CD4-positive, alpha-beta T cell treated with Interleukin-6 at 100 ng/mL for 8 hours (primary cell): ENCODE results near the gene SPATA46.
"Not testable (repeated sequence)": the region's sequence is repeated elsewhere in the genome, so short reads cannot be mapped to it uniquely, and the experiment has no call there.

Source experiments
- DNase-seq: peaks from one replicate; pipeline ENCODE4 v3.0.0-alpha.2; 2020; ENCODE audit warnings: mixed read lengths, low spot score

Gene SPATA46, protein sequence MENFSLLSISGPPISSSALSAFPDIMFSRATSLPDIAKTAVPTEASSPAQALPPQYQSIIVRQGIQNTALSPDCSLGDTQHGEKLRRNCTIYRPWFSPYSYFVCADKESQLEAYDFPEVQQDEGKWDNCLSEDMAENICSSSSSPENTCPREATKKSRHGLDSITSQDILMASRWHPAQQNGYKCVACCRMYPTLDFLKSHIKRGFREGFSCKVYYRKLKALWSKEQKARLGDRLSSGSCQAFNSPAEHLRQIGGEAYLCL

DNA sequence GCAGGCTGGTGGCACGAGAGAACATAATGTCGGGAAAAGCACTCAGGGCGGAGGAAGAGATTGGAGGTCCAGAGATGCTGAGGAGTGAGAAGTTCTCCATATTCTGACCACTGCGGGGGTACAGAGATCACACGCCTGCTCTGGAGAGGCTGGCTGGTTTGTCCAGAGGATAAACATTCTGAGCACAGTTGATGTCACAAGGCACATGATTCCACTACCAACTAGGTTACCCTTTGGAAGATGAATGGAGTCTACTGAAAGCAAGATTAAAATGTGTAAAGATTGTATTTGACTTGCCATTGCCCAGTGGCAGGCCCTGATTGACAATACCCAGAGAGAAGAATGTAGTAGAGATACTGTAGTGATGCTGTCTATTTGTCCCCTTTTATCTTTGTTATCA is at the start of gene SPATA46:
Gene SPATA46, minus strand, starts transcription at position 164 of the 400 bp plus-strand sequence. Its CDS starts 64 bp downstream, at position 100.
- DNase-seq, result no peak

DNA sequence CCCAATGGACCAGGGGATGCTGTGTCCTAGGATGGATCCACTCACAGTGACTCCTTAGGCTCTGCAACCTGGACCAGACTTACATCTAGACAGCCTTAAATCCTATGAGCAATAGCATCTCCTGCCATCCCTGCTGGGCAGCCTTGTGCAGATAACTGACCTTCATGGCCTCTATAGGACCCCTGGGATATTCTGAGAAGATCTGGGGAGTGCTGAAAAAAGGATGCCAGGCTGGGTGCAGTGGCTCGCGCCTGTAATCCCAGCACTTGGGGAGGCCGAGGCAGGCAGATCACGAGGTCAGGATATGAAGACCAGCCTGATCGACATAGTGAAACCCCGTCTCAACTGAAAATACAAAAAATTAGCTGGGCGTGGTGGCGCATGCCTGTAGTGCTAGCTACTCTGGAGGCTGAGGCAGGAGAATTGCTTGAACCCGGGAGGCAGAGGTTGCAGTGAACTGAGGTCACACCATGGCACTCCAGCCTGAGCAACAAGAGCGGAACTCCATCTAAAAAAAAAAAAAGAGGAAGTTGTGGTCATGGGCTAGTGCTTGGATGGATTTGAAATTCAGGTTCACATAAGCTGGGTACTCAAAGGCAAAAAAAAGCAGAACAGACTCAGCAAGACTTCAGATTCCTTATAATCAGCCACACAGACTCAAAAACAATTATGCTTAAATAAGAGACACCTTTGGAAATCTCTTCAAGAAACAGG is 46.2 kb upstream of the SPATA46 start:
- DNase-seq, result no peak

DNA sequence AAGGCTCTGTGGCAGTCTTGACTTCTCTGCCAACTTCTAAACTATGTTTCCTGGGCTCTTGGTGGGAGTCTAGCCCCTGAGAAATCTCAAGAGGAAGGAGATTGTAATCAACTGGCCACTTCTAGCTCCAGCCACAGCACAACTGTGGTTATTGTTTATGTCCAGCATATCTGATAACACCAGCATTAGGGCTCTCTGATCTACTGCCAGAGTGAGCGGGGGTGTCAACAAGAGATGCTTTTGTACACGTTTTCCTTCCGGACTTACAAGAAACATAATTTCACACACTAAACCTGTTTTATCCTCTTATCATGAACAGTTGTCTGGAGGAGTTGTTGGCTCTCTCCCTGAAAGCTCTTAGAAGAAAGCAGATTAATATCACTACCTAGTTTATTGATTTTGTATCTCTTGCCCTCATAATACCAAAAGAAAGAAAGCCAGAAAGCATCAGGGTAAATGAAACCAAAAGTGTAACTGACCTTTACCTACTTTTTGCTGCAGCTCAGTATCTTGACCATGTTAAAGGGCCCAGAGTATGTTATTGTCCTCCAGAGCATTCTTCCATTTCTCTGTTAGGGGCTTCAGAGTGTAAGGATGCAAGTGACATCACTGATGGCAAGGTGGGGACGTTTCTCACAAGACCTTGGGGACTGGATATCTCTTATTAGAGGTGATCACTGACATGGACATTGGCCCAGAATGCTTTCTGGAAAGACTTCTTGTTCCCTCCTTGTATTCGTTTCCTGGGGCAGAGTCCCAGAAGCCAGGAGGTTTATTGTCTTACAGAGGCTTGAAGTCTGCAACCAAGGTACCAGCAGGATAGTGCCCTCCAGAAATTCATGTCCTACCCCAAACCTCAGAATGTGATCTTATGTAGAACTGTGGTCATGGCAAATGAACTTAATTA is 44.9 kb upstream of the SPATA46 start:
- no peak for DNase-seq

DNA sequence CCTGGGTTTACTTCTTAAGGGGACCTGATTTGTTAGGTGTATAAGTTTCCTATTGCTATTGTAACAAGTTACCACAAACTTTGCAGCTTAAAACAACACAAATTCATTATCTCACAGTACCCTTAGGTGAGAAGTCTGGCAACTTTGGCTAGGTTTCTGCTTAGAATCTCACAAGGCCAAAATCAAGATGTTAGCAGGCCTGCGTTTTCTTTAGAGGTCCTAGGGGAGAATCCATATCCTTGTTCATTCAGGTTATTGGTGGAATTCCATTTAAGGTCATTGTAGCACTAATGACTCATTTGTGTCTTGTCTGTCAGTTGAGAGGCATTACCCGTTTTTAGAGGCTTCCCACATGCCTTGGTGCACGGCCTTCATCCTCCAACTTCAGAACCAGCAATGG is 43.5 kb upstream of the SPATA46 start:
- DNase-seq, result no peak

DNA sequence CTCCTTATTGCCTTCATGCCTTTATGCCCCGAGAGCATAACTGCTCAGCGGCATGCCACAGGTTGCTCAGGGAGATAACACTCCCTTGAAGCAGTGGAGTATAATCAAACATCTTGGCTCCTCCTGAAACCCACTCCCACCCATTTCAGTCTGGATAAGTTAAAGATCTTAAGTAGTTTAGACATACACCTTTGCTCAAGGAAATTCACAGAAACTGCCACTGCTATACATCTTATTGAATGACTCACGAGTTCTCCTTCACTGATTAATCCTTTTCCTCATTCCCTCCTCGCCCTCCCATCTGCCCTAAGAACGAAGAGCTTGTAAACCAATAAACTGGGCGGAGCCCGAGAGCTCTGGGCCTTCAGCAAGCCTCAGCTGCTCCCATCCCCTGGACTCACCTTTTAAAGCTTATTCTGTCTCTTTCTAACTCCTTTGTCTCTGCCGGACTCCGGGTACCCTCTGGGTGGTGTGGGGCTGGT is 42.8 kb upstream of the SPATA46 start:
- not testable (repeated sequence) for DNase-seq

DNA sequence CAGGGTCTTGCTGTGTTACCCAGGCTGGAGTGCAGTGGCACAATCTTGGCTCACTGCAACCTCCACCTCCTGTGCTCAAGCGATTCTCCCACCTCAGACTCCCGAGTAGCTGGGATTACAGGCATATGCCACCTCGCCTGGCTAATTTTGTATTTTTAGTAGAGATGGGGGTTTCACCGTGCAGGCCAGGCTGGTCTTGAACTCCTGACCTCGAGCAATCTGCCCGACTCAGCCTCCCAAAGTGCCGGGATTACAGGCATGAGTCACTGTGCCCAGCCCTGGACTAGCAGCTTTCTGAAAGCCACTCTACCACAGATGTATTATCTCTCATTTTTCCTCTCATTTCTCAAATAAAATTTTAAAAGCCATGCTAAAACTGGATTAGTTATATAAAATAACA is 41.9 kb upstream of the SPATA46 start:
- DNase-seq, result not testable (repeated sequence)

DNA sequence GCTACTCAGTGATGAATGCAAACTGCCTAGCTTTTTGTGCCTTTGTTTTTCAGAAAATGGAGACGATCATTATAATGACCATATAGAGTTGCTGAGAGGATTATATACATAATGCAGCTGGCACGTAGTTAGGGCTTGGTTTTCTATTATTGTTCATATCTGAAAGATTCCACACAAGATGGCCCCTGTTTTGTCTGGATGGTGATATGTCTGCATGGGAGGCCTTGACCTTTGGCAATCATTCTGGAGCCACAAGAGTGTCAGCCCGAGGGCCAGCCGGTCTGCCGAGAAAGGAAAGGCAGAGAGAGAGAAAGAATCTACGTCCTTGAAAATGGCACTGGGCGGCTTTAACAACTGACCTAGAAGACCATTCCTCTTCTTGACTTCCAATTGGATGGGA is 41.0 kb upstream of the SPATA46 start:
- DNase-seq, result no peak

DNA sequence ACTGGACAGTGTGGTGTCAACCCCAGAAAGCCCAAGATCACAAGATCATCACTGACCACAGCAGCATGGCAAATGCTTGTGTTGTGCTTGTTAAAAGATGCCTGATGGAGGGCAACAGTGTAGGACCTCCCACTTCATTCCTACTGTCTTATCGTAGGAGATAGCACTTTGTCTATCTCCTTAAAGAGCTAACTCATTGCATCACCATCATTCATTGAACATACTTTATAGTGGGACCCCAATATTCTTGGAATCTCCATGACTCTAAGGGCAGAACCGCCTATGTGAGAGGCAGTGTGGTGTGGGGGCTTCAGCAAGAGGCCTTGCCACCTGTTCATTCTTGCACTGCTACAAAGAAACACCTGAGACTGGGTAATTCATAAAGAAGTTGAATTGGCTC is 40.3 kb upstream of the SPATA46 start:
- no peak for DNase-seq

DNA sequence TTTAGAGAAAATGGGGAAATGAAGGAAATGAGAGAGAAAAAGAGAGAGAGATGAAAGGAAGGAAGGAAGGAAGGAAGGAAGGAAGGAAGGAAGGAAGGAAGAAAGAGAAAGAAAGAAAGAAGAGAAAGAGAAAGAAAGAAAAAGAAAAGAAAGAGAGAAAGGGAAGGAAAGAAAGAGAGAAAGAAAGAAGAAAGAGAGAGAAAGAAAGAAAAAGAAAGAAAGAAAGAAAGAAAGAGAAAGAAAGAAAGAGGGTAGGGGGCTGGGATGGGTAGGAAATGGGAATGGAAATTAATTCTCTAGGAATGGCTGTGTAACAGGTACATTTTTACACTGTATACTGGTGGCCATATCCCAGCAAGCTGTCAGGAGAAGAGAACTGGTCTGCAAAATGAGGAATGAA is 39.6 kb upstream of the SPATA46 start:
- no peak for DNase-seq

DNA sequence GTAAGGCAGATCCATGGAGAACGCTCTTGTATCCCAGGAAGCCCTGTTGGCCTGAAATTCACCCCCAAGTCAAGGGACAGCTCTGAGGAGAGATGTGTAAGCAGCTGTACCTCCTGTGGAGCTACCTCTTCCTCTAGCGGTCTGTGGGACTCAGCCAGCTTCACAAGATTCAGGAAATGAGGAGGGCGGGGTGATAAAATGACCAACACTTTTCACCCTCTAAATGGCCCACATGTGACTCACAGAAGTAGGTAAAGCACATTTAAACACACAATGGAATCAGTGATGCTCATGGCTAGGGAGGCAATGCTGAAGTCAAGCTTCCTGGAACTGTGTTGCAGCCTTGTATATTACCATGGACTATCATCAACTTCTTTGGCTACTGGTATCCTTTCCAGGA is 35.3 kb upstream of the SPATA46 start, which contains the start of gene SH2D1B:
Gene SH2D1B, minus strand, starts transcription at position 135 of the 400 bp plus-strand sequence. Its CDS starts 120 bp downstream, at position 15.
- no peak for DNase-seq

DNA sequence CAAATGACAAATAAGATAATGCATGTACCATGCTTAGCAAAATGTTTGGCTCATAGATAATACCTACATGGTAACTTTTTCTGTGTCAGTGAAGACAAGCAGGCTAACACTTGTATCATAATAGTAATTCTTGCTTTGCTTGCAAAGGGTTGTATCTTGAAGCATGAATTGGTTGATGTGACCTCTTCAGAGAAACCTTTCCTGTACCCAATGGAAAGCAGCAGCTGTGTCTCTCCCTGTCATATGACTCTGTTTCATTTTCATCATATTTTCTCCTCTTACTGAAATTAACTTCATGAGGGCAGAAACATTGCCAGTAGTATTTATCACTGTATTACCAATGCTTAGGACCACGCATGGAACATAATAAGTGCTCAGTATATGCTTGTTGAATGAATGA is 30.9 kb upstream of the SPATA46 start:
- no peak for DNase-seq

DNA sequence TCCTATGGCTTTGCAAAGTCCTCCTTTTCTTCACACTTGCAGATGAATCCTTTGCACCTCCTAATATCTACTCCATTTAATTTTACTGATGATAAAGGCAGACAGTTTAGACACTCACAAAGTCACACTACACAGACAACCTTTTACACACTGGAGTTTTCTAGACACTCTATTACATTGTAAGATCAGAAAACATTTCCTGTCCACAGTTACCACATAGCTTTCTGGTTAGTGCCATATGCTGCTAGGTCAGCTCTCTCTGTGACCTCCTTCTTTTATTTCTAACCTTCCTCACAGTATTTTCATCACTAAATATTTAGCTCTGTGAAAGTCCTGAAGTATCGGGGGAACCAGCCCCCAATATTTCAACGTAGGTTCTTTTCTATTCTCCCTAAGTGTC is 30.2 kb upstream of the SPATA46 start:
- no peak for DNase-seq

DNA sequence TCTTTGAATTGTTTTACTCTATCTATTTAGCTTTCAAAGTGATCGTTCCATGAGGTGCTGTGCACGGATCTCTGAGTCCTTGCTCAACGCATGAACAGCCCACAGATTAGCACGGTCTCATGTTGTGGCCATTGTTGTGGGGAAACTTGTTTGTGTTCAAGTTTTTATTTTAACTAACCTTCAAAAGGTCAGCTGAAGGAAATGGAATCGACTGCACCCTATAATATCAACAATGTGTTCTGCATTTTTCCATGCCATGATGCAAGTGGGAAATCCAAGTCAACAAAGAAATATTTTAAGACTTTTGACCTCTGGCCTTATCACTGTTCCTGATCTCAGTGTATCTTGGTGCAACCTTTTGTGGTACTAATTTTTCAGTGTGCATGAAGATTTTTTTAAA is 29.1 kb upstream of the SPATA46 start:
- DNase-seq, result no peak

DNA sequence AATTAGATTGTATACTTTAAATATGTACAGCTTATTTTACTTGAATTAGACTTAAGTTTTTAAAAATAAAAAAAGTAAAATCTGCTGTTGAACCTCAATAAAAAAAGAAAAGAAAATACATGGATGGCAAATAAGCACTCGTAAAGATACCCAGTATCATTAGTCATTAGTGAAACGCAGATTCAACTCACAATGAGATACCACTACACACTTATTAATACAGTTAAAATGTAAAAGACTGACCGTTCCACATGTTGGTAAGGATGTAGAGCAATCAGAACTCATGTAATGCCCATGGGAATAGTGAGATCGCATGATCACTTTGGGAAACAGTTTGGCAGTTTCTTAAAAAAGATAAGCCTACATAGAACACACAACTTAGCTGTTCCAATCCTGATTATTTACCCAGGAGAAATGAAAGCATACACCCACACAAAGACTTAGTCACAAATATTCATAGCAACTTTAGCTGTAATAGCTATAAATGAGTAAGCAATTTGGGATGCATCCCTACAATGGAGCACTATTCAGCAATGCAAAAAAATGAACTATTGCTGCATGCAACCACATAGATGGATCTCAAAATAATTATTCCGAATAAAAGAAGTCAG is 28.0 kb upstream of the SPATA46 start:
- DNase-seq, result no peak

DNA sequence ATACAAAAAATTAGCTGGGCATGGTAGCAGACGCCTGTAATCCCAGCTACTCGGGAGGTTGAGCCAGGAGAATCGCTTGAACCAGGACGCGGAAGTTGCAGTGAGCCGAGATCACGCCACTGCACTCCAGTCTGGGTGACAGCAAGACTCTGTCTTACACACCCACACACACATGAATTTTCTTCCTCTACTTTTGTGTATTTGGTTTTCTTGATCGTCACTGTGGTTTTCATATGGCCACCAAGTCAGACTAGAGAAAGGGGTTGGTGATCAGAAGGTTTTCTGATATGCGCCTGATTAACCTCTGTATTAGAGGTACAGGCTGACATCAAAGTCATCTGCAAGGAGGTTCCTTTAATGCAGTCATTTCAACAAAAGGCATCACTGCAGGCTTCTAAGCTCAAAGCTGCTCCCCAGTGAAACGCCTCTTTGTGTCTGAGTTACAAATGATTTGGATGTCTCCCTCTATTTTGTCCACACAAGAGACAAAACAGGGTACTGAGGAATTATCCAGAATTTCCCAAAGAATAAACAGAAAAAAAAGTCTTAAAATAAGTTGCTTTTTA is 24.2 kb upstream of the SPATA46 start:
- DNase-seq, result no peak

DNA sequence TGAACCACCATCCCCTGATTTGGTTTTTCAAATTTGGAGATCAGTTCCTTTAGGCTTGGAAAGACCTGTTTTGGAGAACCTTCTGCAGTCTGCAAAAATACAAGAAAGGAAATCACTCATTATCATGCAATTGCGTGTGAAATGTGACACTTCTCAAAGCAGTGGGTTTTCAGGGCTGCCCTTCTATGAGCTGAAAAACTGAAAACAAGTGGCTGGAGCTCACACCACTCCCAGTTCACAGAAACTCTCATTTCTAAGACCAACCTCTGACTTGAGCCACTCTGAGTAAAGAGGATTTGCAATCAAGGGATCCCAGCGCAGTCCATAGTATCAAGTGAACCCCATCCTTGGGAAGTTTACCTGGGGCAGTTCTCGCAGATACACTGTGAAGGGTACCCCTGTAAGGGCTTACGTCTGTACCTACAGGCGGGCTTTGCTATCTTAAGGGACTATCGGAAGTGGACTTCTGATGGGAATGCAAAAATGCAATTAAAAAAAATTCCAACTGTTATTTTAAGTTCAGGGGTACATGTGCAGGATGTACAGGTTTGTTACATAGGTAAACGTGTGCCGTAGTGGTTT is 22.4 kb upstream of the SPATA46 start:
- no peak for DNase-seq

DNA sequence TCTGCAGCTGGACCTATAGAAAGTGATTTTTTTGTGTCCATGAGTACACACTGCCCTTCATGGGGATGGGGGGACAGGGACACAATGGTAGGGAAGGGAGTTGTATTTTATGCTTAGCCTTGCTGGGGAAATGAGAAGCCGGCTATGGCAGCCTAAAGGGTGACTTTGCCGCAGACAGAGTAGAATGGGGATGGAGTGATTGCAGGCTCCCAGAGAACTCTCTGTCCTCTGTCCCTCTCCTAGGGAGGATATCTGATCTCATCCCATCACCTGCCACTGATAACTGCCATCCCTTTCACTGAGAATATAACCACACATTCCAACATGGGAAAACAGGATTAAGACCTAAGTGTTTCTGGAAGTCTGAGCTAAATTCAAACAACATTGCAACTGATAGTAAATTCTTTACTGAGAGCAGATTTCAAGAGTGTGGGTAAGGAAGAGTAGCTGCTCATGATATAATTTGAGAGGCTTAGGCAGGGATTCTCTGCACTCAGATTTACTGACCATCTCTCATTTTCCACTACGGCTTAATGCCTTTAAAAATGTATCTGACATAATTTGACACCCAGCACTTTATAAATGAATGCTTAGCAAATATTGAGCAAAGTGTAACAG is 21.4 kb upstream of the SPATA46 start:
- DNase-seq, result no peak

DNA sequence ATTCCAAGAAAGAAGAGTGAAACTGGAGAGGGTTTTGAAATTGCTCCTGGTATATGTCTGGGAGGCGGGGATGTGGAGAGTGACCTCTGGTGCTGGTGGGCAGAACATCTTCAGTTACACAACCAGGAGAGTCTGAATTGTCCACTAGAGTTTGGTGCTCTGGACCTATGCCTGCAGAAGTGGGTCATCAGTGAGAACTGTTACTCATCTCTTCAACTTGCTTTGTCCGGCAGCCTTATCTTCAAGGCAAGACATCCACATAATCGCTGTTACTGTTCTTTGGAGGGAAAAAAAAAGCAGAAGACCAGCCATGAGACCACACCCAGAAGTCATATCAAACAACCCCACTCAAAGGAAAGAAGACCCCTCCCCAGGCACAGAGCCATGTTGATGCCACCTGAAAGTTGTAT is 20.4 kb upstream of the SPATA46 start:
- no peak for DNase-seq

DNA sequence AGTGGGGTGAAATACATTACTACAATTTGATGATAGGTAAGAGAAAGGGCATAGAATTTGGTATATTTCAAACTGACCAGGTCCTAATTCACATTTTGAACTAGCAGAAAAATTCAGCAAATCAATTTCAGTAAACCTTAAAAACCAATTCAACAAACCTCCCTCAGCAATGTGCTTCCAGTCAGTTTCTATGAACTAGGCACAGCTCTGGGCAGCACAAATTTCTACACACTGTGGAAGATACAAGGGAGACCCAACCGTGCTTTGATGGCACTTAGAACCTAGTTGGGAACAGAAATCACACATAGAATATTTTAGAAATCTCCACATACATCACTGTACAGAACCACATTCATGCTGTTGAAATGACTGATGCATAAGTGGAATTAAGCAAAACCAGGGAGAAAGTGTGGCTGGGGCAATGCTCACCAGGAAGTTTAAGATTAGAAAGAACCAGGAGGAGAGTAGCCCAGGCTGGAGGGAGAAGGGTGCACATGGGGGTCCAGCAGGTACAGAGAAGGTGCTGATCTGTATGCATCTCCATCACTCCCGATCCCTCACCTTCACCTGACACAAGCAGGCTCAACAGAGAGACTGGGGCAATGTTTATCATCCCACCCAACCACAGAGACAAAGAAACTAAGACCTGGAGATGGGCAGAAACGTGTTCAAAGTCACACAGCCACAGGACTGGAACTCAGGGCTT is 19.7 kb upstream of the SPATA46 start:
- DNase-seq, result no peak
